ENCODE measurements around the gene NFATC1. TPM values are rescaled to one million over a fixed set of nuclear protein-coding genes. Genes with fewer than 3 reads are reported as not detected.

The NFATC1 gene
- total and polyA plus RNA-seq, 3 experiments from 2014 or later = 36.7 to 46.7 (median 45.9) TPM

DNA sequence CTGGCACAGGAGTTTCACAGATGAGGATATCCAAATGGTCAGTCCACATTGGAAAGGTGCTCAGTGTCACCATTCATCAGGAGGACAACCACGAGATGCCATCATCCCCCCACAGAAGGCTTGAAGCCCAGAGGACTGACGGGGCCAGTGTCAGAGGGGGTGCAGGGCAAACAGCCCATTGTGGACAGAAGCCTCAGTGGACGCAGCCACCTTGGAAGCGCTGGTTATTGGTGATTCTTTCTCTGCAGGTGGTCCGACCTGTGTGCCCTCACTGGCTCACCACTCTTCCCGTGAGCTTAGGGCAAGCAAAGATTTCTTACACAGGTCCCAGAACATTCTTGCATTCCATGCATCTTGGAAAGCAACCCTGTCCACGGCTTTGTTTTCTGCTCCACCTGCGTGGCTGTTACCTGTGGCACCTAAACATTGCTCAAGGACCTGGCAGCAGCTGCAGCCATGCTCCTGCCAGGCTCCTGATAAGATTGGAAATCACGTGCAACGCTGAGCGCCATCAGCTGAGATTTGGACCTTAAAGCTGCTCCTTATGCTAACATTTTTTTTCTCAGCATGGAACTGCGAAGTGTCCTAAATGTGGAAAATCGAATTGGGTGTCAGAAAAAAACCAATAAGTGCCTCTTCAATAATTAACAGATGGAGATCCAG, 172.9 kb downstream of the NFATC1 start:
- no peaks in the 10 kb centered on the region for H3K27me3 ChIP-seq (ENCODE audit: insufficient read depth, low read length, poor library complexity, severe bottlenecking)
- H3K27ac ChIP-seq (ENCODE audit: low read depth, low read length) = no peak overlapping the region
- POLR2A ChIA-PET = no interaction called here
- Mint-ChIP-seq H3K27me3 (peaks cover 8 to 9% of the 10 kb centered on the region in 2 donors), H3K9me3 (peaks cover 7 to 20% (median 19%) of the 10 kb centered on the region in 5 donors), H3K36me3 (peaks cover 0 to 13% (median 0%) of the 10 kb centered on the region in 3 donors), H3K4me3 (no peak overlapping the region), H3K4me1 (no peaks in the 10 kb centered on the region), H3K27ac (no peak overlapping the region)
- DNase-seq = peak in 1 of 5 donors; percentile 26
- H3K36me3 ChIP-seq (ENCODE audit: insufficient read depth, low read length) = no peaks in the 10 kb centered on the region
- H3K4me3 ChIP-seq (ENCODE audit: low read length) = no peak overlapping the region
- CTCF ChIA-PET = interaction anchor here (0.9 kb wide), 1 partner anchor 10 kb away, joined by 3 read pairs; no protein-coding TSS in a partner anchor
- no peaks in the 10 kb centered on the region for H3K4me1 ChIP-seq (ENCODE audit: insufficient read depth, low read length)
- H3K9me3 ChIP-seq (ENCODE audit: low read length) = no peaks in the 10 kb centered on the region

DNA sequence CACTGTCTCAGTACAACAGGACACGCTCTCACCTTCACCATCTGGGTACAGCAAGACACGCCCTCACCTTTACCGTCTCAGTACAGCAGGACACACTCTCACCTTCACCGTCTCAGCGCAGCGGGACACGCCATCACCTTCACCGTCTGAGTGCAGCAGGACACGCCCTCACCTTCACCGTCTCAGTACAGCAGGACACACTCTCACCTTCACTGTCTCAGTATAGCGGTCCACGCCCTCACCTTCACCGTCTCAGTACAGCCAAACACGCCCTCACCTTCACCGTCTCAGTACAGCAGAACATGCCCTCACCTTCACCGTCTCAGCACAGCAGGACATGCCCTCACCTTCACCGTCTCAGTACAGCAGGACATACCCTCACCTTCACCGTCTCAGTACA, 174.0 kb downstream of the NFATC1 start:
- H3K27ac ChIP-seq (ENCODE audit: low read depth, low read length) = no peak overlapping the region
- H3K27me3 Mint-ChIP-seq = peaks cover 8 to 9% of the 10 kb centered on the region in 2 donors
- H3K4me3 ChIP-seq (ENCODE audit: low read length) = no peak overlapping the region
- H3K27me3 ChIP-seq (ENCODE audit: insufficient read depth, low read length, poor library complexity, severe bottlenecking) = no peaks in the 10 kb centered on the region
- H3K4me1 ChIP-seq (ENCODE audit: insufficient read depth, low read length) = no peaks in the 10 kb centered on the region
- peaks cover 7 to 22% (median 22%) of the 10 kb centered on the region in 5 donors for H3K9me3 Mint-ChIP-seq
- no peaks in the 10 kb centered on the region for H3K9me3 ChIP-seq (ENCODE audit: low read length)
- no peak overlapping the region for H3K27ac Mint-ChIP-seq
- no peak overlapping the region for H3K4me3 Mint-ChIP-seq
- DNase-seq = no peak
- POLR2A ChIA-PET = no interaction called here
- CTCF ChIA-PET = no interaction called here
- H3K36me3 Mint-ChIP-seq = peaks cover 0 to 13% (median 0%) of the 10 kb centered on the region in 3 donors
- H3K4me1 Mint-ChIP-seq = peaks cover 0 to 2% (median 0%) of the 10 kb centered on the region in 3 donors
- no peaks in the 10 kb centered on the region for H3K36me3 ChIP-seq (ENCODE audit: insufficient read depth, low read length)

DNA sequence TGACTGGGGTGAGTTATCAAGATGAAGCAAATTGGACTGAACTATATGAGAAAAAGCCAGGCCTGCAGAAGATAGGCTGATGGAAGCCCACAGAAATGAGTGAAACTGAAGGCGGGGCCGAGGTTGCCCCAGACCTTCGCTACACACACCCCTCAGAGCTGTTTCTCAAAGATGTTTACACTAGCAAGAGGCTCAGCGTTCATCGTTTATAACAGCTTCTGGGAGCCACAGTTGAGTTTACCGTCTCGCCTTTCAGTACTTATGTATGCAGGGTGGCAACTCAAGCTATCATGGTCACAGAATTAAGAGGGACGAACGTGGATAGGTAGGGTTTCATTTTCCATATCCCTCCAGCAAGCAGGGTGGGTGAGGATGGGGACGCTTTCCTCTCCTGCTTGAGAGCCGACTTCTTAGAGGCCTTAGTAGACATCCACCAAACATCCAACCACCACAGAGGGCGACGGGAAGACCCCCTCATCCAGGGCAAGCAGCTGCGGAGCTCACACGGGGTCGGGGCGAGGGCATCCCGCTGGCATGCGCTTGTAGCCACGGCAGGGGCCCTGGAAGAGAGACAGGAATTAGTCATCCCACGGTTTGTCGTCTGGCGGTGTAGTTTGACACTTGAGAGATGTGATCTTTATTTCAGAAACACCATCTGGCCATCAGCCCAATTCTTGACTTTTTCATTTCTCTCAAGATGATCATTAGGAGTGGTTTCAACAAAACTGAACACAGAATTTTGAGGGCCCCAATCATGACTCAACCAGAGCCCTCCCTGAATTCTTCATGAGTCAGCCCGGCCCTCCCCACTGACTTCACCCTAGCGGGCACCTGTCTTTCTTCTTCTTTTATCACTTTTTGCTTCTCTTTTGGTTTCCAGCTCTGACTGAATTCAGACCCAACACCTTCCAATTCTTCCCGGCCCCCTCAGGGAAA, 174.8 kb downstream of the NFATC1 start:
- H3K4me3 Mint-ChIP-seq = no peak overlapping the region
- H3K36me3 Mint-ChIP-seq = peaks cover 0 to 13% (median 0%) of the 10 kb centered on the region in 3 donors
- Histone ChIP-seq H3K4me1 (ENCODE audit: insufficient read depth, low read length) (no peaks in the 10 kb centered on the region), H3K9me3 (ENCODE audit: low read length) (no peaks in the 10 kb centered on the region), H3K36me3 (ENCODE audit: insufficient read depth, low read length) (no peaks in the 10 kb centered on the region), H3K27ac (ENCODE audit: low read depth, low read length) (no peak overlapping the region), H3K4me3 (ENCODE audit: low read length) (no peak overlapping the region), H3K27me3 (ENCODE audit: insufficient read depth, low read length, poor library complexity, severe bottlenecking) (no peaks in the 10 kb centered on the region)
- H3K27me3 Mint-ChIP-seq = peaks cover 8 to 9% of the 10 kb centered on the region in 2 donors
- H3K4me1 Mint-ChIP-seq = peaks cover 0 to 10% (median 4%) of the 10 kb centered on the region in 3 donors
- POLR2A ChIA-PET = no interaction called here
- H3K9me3 Mint-ChIP-seq = peaks cover 7 to 22% (median 22%) of the 10 kb centered on the region in 5 donors
- H3K27ac Mint-ChIP-seq = no peak overlapping the region
- CTCF ChIA-PET = no interaction called here
- peak in 1 of 5 donors; percentile 41 for DNase-seq

DNA sequence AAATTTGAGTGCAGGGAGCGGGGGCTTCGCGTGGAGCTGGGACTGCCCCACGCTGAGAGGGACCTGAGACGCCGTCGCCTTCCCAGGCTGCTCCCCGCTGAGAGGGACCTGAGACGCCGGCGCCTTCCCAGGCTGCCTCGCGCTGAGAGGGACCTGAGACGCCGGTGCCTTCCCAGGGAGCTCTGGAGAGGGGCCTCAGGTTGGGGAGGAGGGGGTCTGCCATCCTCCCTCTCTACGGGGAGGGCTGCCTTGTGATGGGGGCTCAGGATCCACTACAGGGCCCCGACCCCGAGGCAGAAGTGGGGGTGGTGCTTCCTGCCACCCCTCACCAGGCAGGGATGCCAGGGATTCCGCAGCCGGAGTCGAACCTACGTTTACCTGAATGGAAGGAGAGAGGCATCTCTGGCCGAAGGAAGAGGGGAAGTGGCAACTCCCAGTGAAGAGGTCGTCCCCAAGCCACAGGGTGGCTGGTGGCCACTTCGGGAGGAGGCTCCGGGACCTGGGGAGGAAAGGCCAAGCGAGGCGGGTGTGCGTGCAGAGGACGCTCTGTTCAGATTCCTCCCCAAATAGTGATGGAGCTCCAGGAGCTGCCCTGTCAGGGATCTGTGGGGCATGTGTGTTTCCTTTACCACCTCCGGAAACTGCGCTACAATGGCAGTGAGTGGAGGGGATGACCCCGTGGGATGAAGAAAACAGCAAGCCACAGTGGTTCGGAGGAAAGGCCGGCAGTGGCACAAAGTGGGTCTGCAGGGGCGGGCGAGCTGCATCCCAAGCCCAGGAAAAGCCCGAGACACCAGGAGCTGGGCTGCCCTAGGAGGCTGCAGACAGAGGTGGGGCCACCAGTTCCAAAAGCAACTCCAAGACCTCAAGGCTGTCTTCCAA, 175.7 kb downstream of the NFATC1 start:
- no peaks in the 10 kb centered on the region for H3K4me1 ChIP-seq (ENCODE audit: insufficient read depth, low read length)
- no peak overlapping the region for H3K4me3 ChIP-seq (ENCODE audit: low read length)
- Mint-ChIP-seq H3K36me3 (peaks cover 0 to 13% (median 0%) of the 10 kb centered on the region in 3 donors), H3K4me1 (peaks cover 0 to 18% (median 5%) of the 10 kb centered on the region in 3 donors), H3K27me3 (peaks cover 7 to 8% of the 10 kb centered on the region in 2 donors), H3K9me3 (peaks cover 7 to 22% (median 22%) of the 10 kb centered on the region in 5 donors), H3K27ac (no peak overlapping the region), H3K4me3 (no peak overlapping the region)
- no peak overlapping the region for H3K27ac ChIP-seq (ENCODE audit: low read depth, low read length)
- peak in 1 of 5 donors; percentile 39 for DNase-seq
- H3K36me3 ChIP-seq (ENCODE audit: insufficient read depth, low read length) = no peaks in the 10 kb centered on the region
- no peaks in the 10 kb centered on the region for H3K27me3 ChIP-seq (ENCODE audit: insufficient read depth, low read length, poor library complexity, severe bottlenecking)
- ChIA-PET POLR2A (no interaction called here), CTCF (no interaction called here)
- H3K9me3 ChIP-seq (ENCODE audit: low read length) = no peaks in the 10 kb centered on the region

DNA sequence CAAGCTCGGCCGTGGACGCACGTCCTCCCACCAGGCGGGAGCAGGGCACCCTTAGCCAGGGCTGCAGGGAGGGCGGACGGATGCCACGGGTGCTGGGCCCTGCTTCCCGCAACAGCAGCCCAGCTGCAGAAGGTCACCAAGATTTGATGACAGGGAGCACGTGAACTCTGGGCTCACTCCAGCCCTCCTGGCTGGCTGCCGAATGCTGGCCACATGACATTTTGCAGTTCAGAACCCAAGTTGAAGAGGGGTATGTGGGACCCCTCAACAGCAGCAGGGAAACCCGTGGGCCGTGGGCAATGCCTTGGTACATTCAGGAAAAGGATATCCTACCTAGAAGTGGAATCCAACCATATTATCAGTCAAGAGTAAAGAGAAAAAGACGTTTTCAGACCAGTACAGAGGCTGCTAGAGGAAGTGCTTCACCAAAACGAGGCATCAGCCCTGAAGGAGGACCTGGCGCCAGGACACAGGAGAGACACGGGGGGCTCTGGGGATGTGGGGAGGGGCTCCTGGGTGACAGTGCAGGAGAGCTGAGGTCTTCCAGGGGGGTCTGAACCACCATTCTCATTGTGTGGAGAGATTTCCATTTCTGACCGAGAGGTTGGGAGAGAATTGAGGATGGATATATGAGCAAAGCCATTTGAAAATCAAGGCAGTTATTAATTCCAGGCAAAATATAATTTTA, 176.5 kb downstream of the NFATC1 start:
- Mint-ChIP-seq H3K27me3 (peaks cover 3 to 8% of the 10 kb centered on the region in 2 donors), H3K27ac (no peak overlapping the region), H3K9me3 (peaks cover 7 to 22% (median 22%) of the 10 kb centered on the region in 5 donors), H3K4me1 (peaks cover 0 to 18% (median 5%) of the 10 kb centered on the region in 3 donors), H3K36me3 (peaks cover 0 to 13% (median 0%) of the 10 kb centered on the region in 3 donors), H3K4me3 (no peak overlapping the region)
- ChIA-PET CTCF (no interaction called here), POLR2A (no interaction called here)
- H3K4me3 ChIP-seq (ENCODE audit: low read length) = no peak overlapping the region
- peak in 1 of 5 donors; percentile 21 for DNase-seq
- H3K9me3 ChIP-seq (ENCODE audit: low read length) = no peaks in the 10 kb centered on the region
- no peaks in the 10 kb centered on the region for H3K27me3 ChIP-seq (ENCODE audit: insufficient read depth, low read length, poor library complexity, severe bottlenecking)
- H3K36me3 ChIP-seq (ENCODE audit: insufficient read depth, low read length) = no peaks in the 10 kb centered on the region
- no peak overlapping the region for H3K27ac ChIP-seq (ENCODE audit: low read depth, low read length)
- no peaks in the 10 kb centered on the region for H3K4me1 ChIP-seq (ENCODE audit: insufficient read depth, low read length)

DNA sequence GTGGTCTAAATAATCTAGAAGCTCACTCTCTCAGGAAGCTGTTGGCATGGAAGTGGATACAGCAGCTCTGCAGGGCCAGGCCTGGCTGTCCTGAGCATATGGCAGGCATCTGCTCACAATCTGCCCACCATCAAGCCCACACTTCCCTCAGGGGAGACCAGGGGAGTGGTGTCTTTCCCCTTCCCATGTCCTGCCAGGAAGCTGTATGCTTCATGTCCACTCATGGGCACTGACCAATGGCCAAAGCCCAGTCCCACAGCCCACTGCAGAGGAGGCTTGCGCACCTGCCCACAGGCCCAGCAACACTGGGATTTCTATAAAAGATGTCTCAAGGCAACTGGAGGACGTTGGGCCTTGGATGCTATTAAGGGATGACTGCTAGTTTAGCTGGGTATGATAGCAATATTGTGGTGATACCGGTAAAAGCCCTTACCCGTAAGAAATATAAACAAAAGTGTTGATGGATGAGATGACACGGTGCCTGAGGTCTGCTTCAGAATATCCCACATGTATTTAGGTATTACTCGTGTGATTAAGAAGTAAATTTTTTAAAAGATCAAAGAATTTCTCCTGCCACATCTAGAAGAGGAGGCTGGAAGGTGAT, 177.2 kb downstream of the NFATC1 start:
- POLR2A ChIA-PET = no interaction called here
- CTCF ChIA-PET = no interaction called here
- Mint-ChIP-seq H3K4me3 (no peak overlapping the region), H3K27me3 (peaks cover 3 to 7% of the 10 kb centered on the region in 2 donors), H3K36me3 (peaks cover 0 to 13% (median 0%) of the 10 kb centered on the region in 3 donors), H3K9me3 (peaks cover 7 to 22% (median 22%) of the 10 kb centered on the region in 5 donors), H3K27ac (no peak overlapping the region), H3K4me1 (peaks cover 0 to 21% (median 5%) of the 10 kb centered on the region in 3 donors)
- H3K36me3 ChIP-seq (ENCODE audit: insufficient read depth, low read length) = no peaks in the 10 kb centered on the region
- H3K4me1 ChIP-seq (ENCODE audit: insufficient read depth, low read length) = no peaks in the 10 kb centered on the region
- DNase-seq = no peak
- H3K27ac ChIP-seq (ENCODE audit: low read depth, low read length) = no peak overlapping the region
- no peak overlapping the region for H3K4me3 ChIP-seq (ENCODE audit: low read length)
- no peaks in the 10 kb centered on the region for H3K27me3 ChIP-seq (ENCODE audit: insufficient read depth, low read length, poor library complexity, severe bottlenecking)
- no peaks in the 10 kb centered on the region for H3K9me3 ChIP-seq (ENCODE audit: low read length)

DNA sequence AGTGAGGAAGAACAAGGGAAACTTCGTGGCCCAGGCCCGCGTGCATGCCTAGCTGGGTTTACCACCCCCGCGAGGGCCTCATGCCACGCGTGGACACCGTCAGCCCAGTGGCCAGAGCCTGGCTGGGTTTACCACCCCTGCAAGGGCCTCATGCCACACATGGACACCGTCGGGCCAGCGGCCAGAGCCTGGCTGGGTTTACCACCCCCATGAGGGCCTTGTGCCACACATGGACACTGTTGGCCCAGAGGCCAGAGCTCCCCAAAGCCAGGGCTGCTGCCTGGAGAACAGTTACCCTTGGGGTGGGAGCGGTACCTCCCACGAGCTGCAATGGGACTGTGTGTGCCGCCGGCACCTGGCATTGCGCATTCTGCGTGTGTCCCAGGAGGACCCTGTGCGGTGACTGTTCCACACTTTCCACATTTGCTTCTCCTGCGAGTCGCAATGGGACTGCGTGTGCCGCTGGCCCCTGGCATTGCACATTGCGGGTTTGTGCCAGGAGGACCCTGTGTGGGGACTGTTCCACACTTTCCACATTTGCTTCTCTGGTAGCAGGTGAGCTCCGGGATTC, 178.3 kb downstream of the NFATC1 start:
- Histone ChIP-seq H3K36me3 (ENCODE audit: insufficient read depth, low read length) (no peaks in the 10 kb centered on the region), H3K4me1 (ENCODE audit: insufficient read depth, low read length) (no peaks in the 10 kb centered on the region), H3K4me3 (ENCODE audit: low read length) (no peak overlapping the region), H3K27me3 (ENCODE audit: insufficient read depth, low read length, poor library complexity, severe bottlenecking) (no peaks in the 10 kb centered on the region), H3K27ac (ENCODE audit: low read depth, low read length) (no peak overlapping the region), H3K9me3 (ENCODE audit: low read length) (no peaks in the 10 kb centered on the region)
- H3K27ac Mint-ChIP-seq = no peak overlapping the region
- peaks cover 3 to 5% of the 10 kb centered on the region in 2 donors for H3K27me3 Mint-ChIP-seq
- CTCF ChIA-PET = no interaction called here
- H3K9me3 Mint-ChIP-seq = peaks cover 7 to 22% (median 22%) of the 10 kb centered on the region in 5 donors
- peak in 1 of 5 donors; percentile 45 for DNase-seq
- peaks cover 0 to 24% (median 5%) of the 10 kb centered on the region in 3 donors for H3K4me1 Mint-ChIP-seq
- H3K36me3 Mint-ChIP-seq = peaks cover 0 to 13% (median 0%) of the 10 kb centered on the region in 3 donors
- H3K4me3 Mint-ChIP-seq = no peak overlapping the region
- POLR2A ChIA-PET = no interaction called here

Data from CD8-positive, alpha-beta memory T cell (primary cell).